ENCODE measurements around the gene LCT. TPM values are rescaled to one million over a fixed set of nuclear protein-coding genes. Genes with fewer than 3 reads are reported as not detected.

The LCT gene
- total and polyA plus RNA-seq, 9 of the 15 experiments (the other 6 are each of a cell fraction or from before 2014, with no cell fraction given): 0.01 to 0.04 (median 0.03) TPM; not detected in 4

DNA sequence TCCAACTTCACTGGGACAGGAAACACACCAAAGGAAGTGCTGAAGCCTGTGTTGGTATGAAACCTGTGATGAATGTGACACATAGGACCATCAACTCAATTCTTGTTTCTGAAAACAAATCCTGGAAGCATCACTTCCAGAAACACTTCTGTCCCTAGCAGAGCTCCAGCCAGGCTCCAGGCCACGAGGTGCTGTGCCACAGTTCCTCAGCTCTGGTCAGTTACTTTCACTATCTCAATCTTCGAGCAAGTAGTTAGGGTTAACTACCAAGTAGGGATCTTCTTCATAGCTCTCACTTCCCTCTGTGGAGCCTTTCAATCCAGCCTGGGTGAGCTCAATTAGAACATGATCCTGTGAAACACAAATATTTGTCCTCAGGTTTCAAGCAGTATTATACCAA is 3.6 kb upstream of the LCT start (continued):
- TF ChIP-seq, protein P1, sequence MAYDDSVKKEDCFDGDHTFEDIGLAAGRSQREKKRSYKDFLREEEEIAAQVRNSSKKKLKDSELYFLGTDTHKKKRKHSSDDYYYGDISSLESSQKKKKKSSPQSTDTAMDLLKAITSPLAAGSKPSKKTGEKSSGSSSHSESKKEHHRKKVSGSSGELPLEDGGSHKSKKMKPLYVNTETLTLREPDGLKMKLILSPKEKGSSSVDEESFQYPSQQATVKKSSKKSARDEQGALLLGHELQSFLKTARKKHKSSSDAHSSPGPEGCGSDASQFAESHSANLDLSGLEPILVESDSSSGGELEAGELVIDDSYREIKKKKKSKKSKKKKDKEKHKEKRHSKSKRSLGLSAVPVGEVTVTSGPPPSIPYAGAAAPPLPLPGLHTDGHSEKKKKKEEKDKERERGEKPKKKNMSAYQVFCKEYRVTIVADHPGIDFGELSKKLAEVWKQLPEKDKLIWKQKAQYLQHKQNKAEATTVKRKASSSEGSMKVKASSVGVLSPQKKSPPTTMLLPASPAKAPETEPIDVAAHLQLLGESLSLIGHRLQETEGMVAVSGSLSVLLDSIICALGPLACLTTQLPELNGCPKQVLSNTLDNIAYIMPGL (CRISPR knock-in tag; IDR thresholded peaks at IDR 0.05): no peak
- no peak for TF ChIP-seq ZNF408 (CRISPR knock-in tag; IDR thresholded peaks at IDR 0.05; ENCODE audit: low read depth)
- TF ChIP-seq, protein P2, sequence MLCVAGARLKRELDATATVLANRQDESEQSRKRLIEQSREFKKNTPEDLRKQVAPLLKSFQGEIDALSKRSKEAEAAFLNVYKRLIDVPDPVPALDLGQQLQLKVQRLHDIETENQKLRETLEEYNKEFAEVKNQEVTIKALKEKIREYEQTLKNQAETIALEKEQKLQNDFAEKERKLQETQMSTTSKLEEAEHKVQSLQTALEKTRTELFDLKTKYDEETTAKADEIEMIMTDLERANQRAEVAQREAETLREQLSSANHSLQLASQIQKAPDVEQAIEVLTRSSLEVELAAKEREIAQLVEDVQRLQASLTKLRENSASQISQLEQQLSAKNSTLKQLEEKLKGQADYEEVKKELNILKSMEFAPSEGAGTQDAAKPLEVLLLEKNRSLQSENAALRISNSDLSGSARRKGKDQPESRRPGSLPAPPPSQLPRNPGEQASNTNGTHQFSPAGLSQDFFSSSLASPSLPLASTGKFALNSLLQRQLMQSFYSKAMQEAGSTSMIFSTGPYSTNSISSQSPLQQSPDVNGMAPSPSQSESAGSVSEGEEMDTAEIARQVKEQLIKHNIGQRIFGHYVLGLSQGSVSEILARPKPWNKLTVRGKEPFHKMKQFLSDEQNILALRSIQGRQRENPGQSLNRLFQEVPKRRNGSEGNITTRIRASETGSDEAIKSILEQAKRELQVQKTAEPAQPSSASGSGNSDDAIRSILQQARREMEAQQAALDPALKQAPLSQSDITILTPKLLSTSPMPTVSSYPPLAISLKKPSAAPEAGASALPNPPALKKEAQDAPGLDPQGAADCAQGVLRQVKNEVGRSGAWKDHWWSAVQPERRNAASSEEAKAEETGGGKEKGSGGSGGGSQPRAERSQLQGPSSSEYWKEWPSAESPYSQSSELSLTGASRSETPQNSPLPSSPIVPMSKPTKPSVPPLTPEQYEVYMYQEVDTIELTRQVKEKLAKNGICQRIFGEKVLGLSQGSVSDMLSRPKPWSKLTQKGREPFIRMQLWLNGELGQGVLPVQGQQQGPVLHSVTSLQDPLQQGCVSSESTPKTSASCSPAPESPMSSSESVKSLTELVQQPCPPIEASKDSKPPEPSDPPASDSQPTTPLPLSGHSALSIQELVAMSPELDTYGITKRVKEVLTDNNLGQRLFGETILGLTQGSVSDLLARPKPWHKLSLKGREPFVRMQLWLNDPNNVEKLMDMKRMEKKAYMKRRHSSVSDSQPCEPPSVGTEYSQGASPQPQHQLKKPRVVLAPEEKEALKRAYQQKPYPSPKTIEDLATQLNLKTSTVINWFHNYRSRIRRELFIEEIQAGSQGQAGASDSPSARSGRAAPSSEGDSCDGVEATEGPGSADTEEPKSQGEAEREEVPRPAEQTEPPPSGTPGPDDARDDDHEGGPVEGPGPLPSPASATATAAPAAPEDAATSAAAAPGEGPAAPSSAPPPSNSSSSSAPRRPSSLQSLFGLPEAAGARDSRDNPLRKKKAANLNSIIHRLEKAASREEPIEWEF (CRISPR knock-in tag; IDR thresholded peaks at IDR 0.05): no peak

Data from K562 (cell line).